Choroid plexus epithelial cell (primary cell): ENCODE data around the gene RASGRP3.

Experiments used
- DNase-seq: peaks from one replicate; pipeline ENCODE4 v3.0.0-alpha.2; 2010; ENCODE audit warnings: low read depth
- H3K4me3 ChIP-seq: 2 replicates; pipeline ENCODE4 v1.5.1; 2011; ENCODE audit warnings: low read depth, mild to moderate bottlenecking, control low read depth, low read length, moderate library complexity
- TF ChIP-seq, protein P1 (sequence below): conservative IDR thresholded peaks from 2 replicates; pipeline ENCODE4 v1.5.1; 2011; ENCODE audit warnings: low read depth, mild to moderate bottlenecking, control low read depth, inconsistent platforms, low read length, moderate library complexity

RASGRP3 gene

DNA sequence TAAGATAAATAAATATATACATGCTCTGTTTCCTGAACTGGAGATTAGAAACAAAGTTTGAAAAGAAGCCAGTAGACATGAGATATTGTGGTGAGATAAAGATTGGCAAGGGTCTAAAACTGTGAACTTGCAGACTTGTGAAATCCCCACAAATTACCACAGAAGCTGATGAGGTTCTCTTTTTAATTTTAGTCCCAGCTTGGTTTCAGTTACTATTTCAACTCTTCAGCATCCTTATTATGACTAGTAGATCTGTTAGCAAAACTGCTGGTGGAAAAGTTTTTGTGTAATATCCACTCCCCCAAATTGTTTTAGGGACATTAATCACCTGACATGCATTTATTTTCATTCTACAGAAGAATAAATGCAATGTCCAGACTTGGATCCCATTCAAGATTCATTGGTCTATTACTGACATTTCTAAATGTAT is 20.8 kb downstream of the RASGRP3 start:
- TF ChIP-seq, protein P1, sequence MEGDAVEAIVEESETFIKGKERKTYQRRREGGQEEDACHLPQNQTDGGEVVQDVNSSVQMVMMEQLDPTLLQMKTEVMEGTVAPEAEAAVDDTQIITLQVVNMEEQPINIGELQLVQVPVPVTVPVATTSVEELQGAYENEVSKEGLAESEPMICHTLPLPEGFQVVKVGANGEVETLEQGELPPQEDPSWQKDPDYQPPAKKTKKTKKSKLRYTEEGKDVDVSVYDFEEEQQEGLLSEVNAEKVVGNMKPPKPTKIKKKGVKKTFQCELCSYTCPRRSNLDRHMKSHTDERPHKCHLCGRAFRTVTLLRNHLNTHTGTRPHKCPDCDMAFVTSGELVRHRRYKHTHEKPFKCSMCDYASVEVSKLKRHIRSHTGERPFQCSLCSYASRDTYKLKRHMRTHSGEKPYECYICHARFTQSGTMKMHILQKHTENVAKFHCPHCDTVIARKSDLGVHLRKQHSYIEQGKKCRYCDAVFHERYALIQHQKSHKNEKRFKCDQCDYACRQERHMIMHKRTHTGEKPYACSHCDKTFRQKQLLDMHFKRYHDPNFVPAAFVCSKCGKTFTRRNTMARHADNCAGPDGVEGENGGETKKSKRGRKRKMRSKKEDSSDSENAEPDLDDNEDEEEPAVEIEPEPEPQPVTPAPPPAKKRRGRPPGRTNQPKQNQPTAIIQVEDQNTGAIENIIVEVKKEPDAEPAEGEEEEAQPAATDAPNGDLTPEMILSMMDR, result no peak
- peak; percentile 70 for DNase-seq
- H3K4me3 ChIP-seq, result no peak overlapping the region

DNA sequence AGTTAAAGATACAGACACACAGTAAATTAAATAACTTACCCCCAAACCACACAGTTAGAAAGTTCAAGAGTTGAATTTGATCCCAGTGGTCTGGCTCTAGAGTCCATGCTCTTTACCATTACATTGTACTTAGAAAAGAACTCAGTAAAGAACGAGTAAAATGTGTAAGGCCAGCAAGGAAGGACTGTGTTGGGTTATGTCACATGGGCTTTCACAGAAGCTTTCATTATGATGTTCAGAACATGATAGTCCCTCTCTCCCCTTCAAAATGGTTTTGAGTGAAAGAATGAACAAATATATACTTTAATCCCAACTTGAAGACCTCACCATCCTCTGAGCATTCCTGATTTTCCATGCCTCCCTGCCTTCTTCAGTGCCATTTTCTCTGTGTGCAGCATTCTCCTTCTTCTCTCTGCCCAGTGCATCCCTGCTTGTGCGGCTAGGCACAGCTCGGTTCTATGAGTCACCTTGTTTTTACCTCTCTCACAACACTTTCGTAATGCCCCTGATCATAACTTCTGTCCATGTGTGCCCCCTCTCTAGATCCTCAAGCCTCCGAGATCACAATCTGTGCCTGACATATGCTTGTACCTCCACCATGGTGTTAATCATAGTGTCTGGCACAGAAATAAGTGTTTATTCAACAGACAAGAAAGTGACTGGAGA is 22.0 kb downstream of the RASGRP3 start:
- H3K4me3 ChIP-seq, result no peak overlapping the region
- peak; percentile 23 for DNase-seq
- TF ChIP-seq, protein P1, result no peak

DNA sequence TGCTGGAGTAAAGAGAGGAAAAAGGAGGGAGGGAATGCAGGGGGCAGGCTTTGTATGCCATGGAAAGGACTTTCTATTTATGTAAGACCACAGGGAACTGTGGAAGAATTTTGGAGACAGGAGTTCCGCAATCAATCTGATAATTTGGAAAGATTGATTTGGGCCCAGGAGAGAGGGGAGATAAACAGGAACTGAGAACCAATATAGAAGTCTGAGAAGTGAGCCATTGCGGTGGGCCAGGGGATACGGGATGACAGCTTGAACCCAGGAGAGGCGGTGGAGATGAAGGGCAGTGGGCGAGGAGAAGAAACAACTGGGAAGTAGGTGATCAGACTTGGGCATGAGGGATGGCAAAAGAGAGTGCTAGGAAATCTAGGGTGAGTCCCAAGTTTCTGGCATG is 23.7 kb downstream of the RASGRP3 start:
- TF ChIP-seq, protein P1, result no peak
- no peak overlapping the region for H3K4me3 ChIP-seq
- DNase-seq, result no peak

DNA sequence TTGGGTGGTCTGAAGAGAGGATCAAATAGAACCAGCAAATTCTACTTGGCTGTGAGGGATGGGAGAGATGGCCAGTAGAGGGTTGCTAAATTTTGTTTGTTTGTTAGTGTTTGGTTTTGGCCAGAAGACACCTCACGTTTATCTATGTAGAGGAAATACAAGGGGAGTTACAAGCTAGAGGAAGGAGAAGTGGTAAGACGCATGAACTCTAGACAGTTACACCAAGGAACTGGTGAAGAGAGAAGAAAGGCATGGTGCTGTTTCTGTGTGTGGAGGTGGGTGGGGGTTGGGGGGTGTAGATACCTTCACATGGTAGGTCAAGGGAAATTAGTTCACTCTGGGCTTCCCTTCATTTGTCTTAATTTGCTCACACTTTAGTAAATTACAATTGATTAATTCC is 25.6 kb downstream of the RASGRP3 start:
- TF ChIP-seq, protein P1, result no peak
- no peak for DNase-seq
- no peak overlapping the region for H3K4me3 ChIP-seq

DNA sequence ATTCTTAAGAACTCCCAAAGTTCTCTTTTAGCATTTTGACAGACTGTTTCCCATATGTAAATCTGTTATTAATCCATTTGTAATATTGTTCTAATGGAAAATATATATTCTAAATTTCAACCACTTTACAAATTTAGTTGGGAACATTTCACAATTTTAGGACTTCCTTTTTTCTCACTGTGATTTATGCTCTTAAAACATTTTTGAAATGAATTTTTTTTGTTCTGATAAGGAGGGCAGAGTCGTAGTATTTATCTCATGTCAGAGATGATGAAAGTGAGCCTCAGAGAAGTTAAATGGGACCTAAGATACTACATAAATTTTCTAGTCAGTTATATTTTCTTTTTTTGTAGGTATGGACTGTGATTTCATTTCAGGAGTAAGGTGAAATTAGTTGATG is 26.6 kb downstream of the RASGRP3 start:
- DNase-seq, result no peak
- no peak overlapping the region for H3K4me3 ChIP-seq
- TF ChIP-seq, protein P1, result no peak

DNA sequence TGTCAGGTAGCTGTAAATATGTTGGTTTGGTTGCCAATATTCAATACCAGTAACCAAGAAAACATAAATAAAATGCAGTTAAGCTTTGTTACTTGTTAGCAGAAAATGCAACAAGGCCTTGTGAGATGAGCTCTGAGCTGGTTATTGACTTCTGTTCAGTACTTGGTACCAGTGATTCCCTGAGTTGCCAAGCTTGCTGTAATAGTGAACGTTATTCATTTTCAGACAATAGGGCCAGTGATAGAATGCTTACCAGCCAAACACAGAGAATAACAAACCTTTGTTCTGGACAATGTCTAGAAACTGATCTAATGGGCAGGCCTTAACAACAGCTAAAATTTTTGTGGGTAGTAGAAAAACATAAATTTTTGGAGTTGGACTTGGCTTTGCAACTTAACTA is 29.5 kb downstream of the RASGRP3 start:
- no peak overlapping the region for H3K4me3 ChIP-seq
- TF ChIP-seq, protein P1, result no peak
- no peak for DNase-seq

DNA sequence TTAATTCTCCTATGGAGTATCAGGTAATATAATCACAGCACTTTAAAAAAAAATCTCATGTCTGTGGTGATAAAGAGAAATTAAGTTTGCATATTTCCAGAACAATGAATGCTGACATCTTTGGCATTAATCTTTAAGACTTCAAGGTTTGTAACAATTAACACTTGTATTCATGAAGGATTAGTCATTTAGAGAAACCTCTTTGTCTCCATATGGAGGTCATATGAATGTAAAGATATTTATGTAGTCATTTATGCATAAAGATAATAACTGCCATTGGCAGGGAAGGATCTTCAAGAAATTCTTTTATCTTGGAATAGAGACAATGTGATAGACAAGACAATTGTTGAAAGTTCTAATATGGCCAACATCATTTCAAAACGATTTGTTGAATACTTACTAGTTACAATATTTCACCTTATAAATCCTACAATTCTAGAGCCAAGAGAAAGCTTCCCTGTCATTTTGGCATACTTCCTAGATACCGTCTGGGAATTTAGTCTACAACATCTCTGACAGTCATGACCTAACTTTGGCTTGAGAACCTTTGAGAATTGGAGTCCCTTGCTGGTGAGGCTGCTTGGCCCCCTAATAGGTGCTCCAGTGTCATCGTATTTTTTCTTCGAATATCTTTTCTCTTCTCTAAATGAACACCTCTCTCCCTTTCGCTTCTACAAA is 33.6 kb downstream of the RASGRP3 start:
- no peak overlapping the region for H3K4me3 ChIP-seq
- TF ChIP-seq, protein P1, result no peak
- no peak for DNase-seq
